ENCODE data around the gene DGKI. TPM values are rescaled to one million over a fixed set of nuclear protein-coding genes. Genes with fewer than 3 reads are reported as not detected.
A peak's percentile ranks its signal among the peaks of the same experiment; 100 is the strongest.

Gene DGKI
- total RNA-seq, 1 experiment from 2014 or later: 0.29 TPM

DNA sequence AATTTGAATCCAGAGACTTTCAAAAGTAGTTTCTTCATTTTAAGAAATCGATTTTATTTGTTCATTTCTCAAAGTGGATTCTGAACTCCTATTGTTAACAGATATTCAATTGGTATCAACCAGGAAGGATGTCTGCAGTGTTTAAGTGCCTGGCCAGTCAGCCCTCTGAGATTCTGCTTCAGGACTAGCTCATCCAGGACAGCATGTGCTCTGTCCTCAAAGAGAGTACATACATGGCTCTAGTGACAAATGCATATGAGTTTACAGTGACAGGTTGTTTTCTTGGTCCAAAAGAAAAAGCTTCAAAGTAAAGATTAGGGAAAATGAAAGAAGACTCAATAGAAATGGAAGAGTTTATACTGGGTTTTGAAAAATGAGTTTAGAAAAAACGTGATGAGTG is 494.8 kb downstream of the DGKI start:
- DNase-seq (ENCODE audit: low spot score): no peak

GRCh38 chr7:137345799-137346449 is 500.9 kb downstream of the DGKI start:
- DNase-seq (ENCODE audit: low spot score): no peak

DNA sequence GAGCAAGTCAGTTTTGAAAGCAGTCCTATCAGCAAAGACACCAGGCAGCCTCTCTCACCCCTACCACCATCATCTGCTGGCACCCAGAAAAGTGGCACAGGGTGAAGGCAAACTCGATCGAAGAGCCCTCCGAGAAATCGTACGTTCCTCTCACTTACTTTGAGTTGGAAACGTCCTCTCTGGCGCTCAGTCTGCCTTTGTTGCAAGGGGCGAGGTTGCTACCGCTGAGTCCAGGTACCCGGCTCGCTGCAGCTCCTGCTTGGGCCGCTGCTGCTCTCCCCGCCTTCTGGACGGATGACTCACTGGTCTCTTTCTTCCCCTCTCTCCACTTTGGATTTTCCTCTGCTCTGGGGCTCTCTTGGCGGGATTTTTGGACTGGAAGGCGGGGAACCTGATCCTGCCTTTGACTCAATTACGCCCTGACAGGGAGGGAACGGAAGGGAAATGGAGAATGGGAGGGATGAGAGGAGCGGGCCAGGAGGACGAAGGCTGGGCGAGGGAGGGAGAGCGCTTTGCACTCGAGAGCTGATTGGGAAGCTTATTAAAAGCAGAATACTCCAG is 503.4 kb downstream of the DGKI start, which contains the start of gene PTN:
PTN (minus strand) TSS at position 453 of the 561 bp plus-strand sequence. CDS start 88,760 bp downstream, outside the sequence.
- peak; percentile 61 for DNase-seq (ENCODE audit: low spot score)

- DNase-seq (ENCODE audit: low spot score): no peak
Measured at GRCh38 chr7:137342828-137343261, 503.9 kb downstream of the DGKI start.

GRCh38 chr7:137342265-137342664 is 504.5 kb downstream of the DGKI start:
- DNase-seq (ENCODE audit: low spot score): no peak

- DNase-seq (ENCODE audit: low spot score): no peak
Measured at GRCh38 chr7:137337902-137338301, 508.9 kb downstream of the DGKI start.

- no peak for DNase-seq (ENCODE audit: low spot score)
Measured at GRCh38 chr7:137335814-137336213, 511.0 kb downstream of the DGKI start.

GRCh38 chr7:137331378-137331777 is 515.4 kb downstream of the DGKI start:
- no peak for DNase-seq (ENCODE audit: low spot score)

Other genes starting within 250 kb of the DGKI start
- 3.9 and 5.5 TPM in 2 replicates for gene CREB3L2, start 155.1 kb upstream of the DGKI start, total RNA-seq (2014; rRNA removed; shearing (Covaris generic))
- not detected in 2 replicates for gene AKR1D1, start 229.5 kb upstream of the DGKI start, total RNA-seq (2014; rRNA removed; shearing (Covaris generic))